Osteocyte (in vitro differentiated cells): ENCODE measurements around the gene TMEM218. TPM values are rescaled to one million over a fixed set of nuclear protein-coding genes. Genes with fewer than 3 reads are reported as not detected.

Experiments used
- DNase-seq: peaks from one replicate; pipeline ENCODE4 v3.0.0; 2021; ENCODE audit warnings: mixed read lengths; ENCODE audit not compliant: unreplicated experiment; ENCODE audit errors: extremely low spot score
- H3K27ac Mint-ChIP-seq: one replicate; pipeline ENCODE4 v1.8.0; 2021; ENCODE audit warnings: mild to moderate bottlenecking, mixed read lengths; ENCODE audit not compliant: unreplicated experiment
- H3K27me3 Mint-ChIP-seq: one replicate; pipeline ENCODE4 v1.8.0; 2021; ENCODE audit warnings: mixed read lengths; ENCODE audit not compliant: unreplicated experiment
- H3K36me3 Mint-ChIP-seq: one replicate; pipeline ENCODE4 v1.8.0; 2021; ENCODE audit warnings: mixed read lengths; ENCODE audit not compliant: unreplicated experiment
- H3K4me1 Mint-ChIP-seq: one replicate; pipeline ENCODE4 v1.8.0; 2021; ENCODE audit warnings: mixed read lengths; ENCODE audit not compliant: unreplicated experiment
- H3K4me3 Mint-ChIP-seq: one replicate; pipeline ENCODE4 v1.8.0; 2021; ENCODE audit warnings: mild to moderate bottlenecking, moderate library complexity, mixed read lengths; ENCODE audit not compliant: unreplicated experiment
- H3K9me3 Mint-ChIP-seq: one replicate; pipeline ENCODE4 v1.8.0; 2021; ENCODE audit warnings: mixed read lengths; ENCODE audit not compliant: unreplicated experiment
- CTCF ChIP-seq: fragments of 200-600 bp; sonication (generic); IDR thresholded peaks from 2 replicates; pipeline ENCODE4 v1.5.0; 2021; ENCODE audit warnings: antibody characterized with exemption, mild to moderate bottlenecking, moderate library complexity
- total RNA-seq: library from RNA; stranded (reverse); gene quantifications from 2 replicates; pipeline ENCODE4 v1.2.1, GENCODE V29; 2021

The TMEM218 gene
- total RNA-seq, 1 donor from 2014 or later: 19.9 TPM

DNA sequence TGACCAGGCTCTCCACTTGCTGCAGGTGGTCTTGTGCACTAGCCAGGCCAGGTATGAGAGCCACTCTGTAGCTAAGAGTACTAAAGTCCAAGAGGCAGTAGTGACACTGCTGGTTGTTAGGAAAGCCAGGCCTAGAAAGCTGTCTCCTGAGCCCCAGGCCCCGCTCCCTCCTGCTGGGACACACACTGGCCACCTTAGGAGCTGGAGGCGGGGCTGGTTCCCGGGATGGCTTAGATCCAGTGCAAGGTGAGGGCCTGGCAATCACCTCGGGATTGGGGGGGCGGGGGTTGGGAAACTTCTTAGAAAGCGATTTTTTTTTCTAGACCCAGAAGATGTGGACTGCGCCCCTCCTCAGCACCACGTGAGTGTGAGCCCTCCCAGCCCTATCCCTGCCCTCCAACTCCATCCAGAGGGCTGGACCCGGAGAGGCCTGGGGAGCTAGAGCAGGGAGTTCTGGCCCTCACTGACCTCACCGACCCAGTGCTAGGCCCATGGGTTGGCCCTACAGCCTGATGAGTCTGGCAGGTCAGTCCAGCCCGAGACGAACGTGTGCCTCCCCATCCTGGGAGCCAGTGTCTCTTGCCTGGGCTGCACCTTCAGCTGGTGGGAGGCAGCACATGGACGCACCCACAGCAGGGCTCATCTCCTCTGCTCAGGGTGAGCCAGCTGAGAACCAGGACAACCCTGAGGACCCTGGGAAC is 30.2 kb downstream of the TMEM218 start:
- Mint-ChIP-seq H3K4me1 (peaks cover 19% of the 10 kb centered on the region), H3K27ac (no peak overlapping the region), H3K27me3 (no peaks in the 10 kb centered on the region), H3K36me3 (no peaks in the 10 kb centered on the region), H3K4me3 (no peak overlapping the region), H3K9me3 (no peaks in the 10 kb centered on the region)
- DNase-seq: peak; percentile 74
- no peak for TF ChIP-seq CTCF

DNA sequence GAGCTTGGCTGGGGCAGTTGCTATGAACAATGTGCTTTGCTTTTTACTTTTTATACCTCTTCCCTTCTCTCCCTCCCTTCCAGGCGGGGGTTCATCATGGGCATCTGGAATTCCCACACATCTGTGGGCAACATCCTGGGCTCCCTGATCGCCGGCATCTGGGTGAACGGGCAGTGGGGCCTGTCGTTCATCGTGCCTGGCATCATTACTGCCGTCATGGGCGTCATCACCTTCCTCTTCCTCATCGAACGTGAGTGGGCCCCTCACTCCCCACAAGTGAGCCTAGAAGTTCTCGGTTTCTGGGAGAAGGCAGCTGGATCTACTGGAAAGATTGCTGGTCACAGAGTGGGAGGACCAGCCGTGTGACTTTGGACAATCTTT is 30.9 kb downstream of the TMEM218 start:
- H3K27me3 Mint-ChIP-seq: no peaks in the 10 kb centered on the region
- no peak overlapping the region for H3K4me3 Mint-ChIP-seq
- no peaks in the 10 kb centered on the region for H3K9me3 Mint-ChIP-seq
- peak; percentile 69 for DNase-seq
- peaks cover 22% of the 10 kb centered on the region for H3K4me1 Mint-ChIP-seq
- no peak for TF ChIP-seq CTCF
- H3K27ac Mint-ChIP-seq: no peak overlapping the region
- no peaks in the 10 kb centered on the region for H3K36me3 Mint-ChIP-seq

DNA sequence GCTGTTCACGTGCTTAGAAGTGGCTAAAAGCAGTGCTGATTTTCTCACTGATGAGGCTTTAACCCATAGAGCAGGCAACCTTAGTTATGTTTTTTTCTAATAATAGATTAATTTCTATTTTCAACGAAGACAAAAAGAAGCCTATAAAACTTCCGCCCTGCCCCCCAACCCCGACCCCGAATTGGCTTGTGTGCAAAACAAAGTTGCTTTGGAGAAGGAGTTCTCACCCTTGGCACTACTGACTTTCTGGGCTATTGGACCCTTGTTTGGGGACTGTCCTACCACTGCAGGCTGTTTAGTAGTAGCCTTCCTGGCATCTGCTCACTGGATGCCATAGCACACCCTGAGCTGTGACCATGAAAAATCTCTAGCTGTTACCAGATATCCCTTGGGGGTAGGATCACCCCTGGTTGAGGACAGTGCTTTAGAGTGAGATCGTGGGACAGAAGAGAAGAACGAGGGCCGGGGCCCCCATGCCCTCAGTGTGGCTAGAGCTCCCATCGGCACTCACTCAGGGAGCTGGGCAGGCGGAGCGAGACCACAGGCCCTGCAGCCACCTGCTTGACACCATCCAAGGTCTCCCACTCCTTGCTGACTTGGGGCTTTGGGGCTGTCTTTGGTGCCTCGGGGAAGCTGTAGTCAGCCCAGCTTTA is 31.4 kb downstream of the TMEM218 start:
- H3K36me3 Mint-ChIP-seq: no peaks in the 10 kb centered on the region
- peaks cover 22% of the 10 kb centered on the region for H3K4me1 Mint-ChIP-seq
- H3K27me3 Mint-ChIP-seq: no peaks in the 10 kb centered on the region
- no peak overlapping the region for H3K27ac Mint-ChIP-seq
- no peaks in the 10 kb centered on the region for H3K9me3 Mint-ChIP-seq
- no peak for TF ChIP-seq CTCF
- H3K4me3 Mint-ChIP-seq: no peak overlapping the region
- DNase-seq: peak; percentile 73

GRCh38 chr11:125079151-125079877 is 32.1 kb downstream of the TMEM218 start:
- Mint-ChIP-seq H3K27me3 (no peaks in the 10 kb centered on the region), H3K36me3 (no peaks in the 10 kb centered on the region), H3K4me1 (peaks cover 20% of the 10 kb centered on the region), H3K27ac (no peak overlapping the region), H3K4me3 (no peak overlapping the region), H3K9me3 (no peaks in the 10 kb centered on the region)
- DNase-seq: peak; percentile 68
- no peak for TF ChIP-seq CTCF
